HG03095 (cell line): ENCODE measurements around the gene ORC5.
"Not testable (repeated sequence)": the region's sequence is repeated elsewhere in the genome, so short reads cannot be mapped to it uniquely, and the experiment has no call there.

Experiments used
- ATAC-seq: cut with Tn5 transposase; IDR thresholded peaks from one replicate; pipeline ENCODE4 v1.9.1; 2021; ENCODE audit warnings: moderate library complexity; ENCODE audit not compliant: unreplicated experiment

The ORC5 gene

GRCh38 chr7:104192434-104192833 lies 15.4 kb downstream of the ORC5 start:
- ATAC-seq: no peak

- no peak for ATAC-seq
Observed at GRCh38 chr7:104185346-104185745, 22.5 kb downstream of the ORC5 start.

- ATAC-seq: no peak
Observed at GRCh38 chr7:104179178-104179577, 28.6 kb downstream of the ORC5 start.

- not testable (repeated sequence) for ATAC-seq
Observed at GRCh38 chr7:104177565-104178083, 30.2 kb downstream of the ORC5 start.

GRCh38 chr7:104176332-104176731 lies 31.5 kb downstream of the ORC5 start:
- ATAC-seq: no peak

- no peak for ATAC-seq
Observed at GRCh38 chr7:104175361-104175984, 32.3 kb downstream of the ORC5 start.

- no peak for ATAC-seq
Observed at GRCh38 chr7:104174798-104175197, 33.0 kb downstream of the ORC5 start.

GRCh38 chr7:104162081-104162480 lies 45.7 kb downstream of the ORC5 start:
- no peak for ATAC-seq

- no peak for ATAC-seq
Observed at GRCh38 chr7:104161244-104161643, 46.6 kb downstream of the ORC5 start.

GRCh38 chr7:104160375-104160774 lies 47.4 kb downstream of the ORC5 start:
- no peak for ATAC-seq

GRCh38 chr7:104156842-104157277 lies 51.0 kb downstream of the ORC5 start:
- no peak for ATAC-seq

GRCh38 chr7:104153287-104153686 lies 54.5 kb downstream of the ORC5 start:
- ATAC-seq: no peak

- ATAC-seq: no peak
Observed at GRCh38 chr7:104152468-104152867, 55.3 kb downstream of the ORC5 start.

- ATAC-seq: no peak
Observed at GRCh38 chr7:104150470-104150869, 57.3 kb downstream of the ORC5 start.

GRCh38 chr7:104149822-104150221 lies 58.0 kb downstream of the ORC5 start:
- ATAC-seq: no peak

GRCh38 chr7:104142147-104142546 lies 65.7 kb downstream of the ORC5 start:
- no peak for ATAC-seq

- ATAC-seq: no peak
Observed at GRCh38 chr7:104137971-104138370, 69.8 kb downstream of the ORC5 start.

GRCh38 chr7:104137511-104137910 lies 70.3 kb downstream of the ORC5 start:
- no peak for ATAC-seq

- ATAC-seq: no peak
Observed at GRCh38 chr7:104136981-104137380, 70.8 kb downstream of the ORC5 start.

- ATAC-seq: no peak
Observed at GRCh38 chr7:104136561-104136960, 71.3 kb downstream of the ORC5 start.

GRCh38 chr7:104135760-104136558 lies 71.9 kb downstream of the ORC5 start:
- ATAC-seq: no peak

- no peak for ATAC-seq
Observed at GRCh38 chr7:104133238-104133637, 74.6 kb downstream of the ORC5 start.
